Suppressor macrophage (primary cell): Measurements from ENCODE around the gene CPNE4.
A peak's percentile ranks its signal among the peaks of the same experiment; 100 is the strongest.

Experiments
- DNase-seq, 4 experiments: peaks; one replicate each; pipeline ENCODE4 v3.0.0-alpha.2; 2020 to 2022

Gene CPNE4

GRCh38 chr3:131669600-131669999 is 365.2 kb downstream of the CPNE4 start:
- DNase-seq, result no peak

GRCh38 chr3:131658771-131659170 is 376.0 kb downstream of the CPNE4 start:
- no peak for DNase-seq

- DNase-seq, result no peak
Measured at GRCh38 chr3:131658115-131658514, 376.7 kb downstream of the CPNE4 start.

GRCh38 chr3:131655070-131655690 is 379.6 kb downstream of the CPNE4 start:
- no peak for DNase-seq

GRCh38 chr3:131645638-131646037 is 389.2 kb downstream of the CPNE4 start:
- DNase-seq, result no peak

- no peak for DNase-seq
Measured at GRCh38 chr3:131636266-131636775, 398.5 kb downstream of the CPNE4 start.

GRCh38 chr3:131630807-131631206 is 404.0 kb downstream of the CPNE4 start:
- DNase-seq, result no peak

GRCh38 chr3:131630097-131630496 is 404.7 kb downstream of the CPNE4 start:
- peak; percentile 14 to 58 (median 41) for DNase-seq

- DNase-seq, result no peak
Measured at GRCh38 chr3:131623431-131623830, 411.4 kb downstream of the CPNE4 start.

GRCh38 chr3:131622726-131623125 is 412.1 kb downstream of the CPNE4 start:
- DNase-seq, result no peak

- peak in 1 of 4 experiments; percentile 1 for DNase-seq
Measured at GRCh38 chr3:131620977-131621376, 413.8 kb downstream of the CPNE4 start.

GRCh38 chr3:131619821-131620220 is 415.0 kb downstream of the CPNE4 start:
- no peak for DNase-seq

GRCh38 chr3:131616719-131617118 is 418.1 kb downstream of the CPNE4 start:
- DNase-seq, result no peak

- DNase-seq, result no peak
Measured at GRCh38 chr3:131612745-131613144, 422.1 kb downstream of the CPNE4 start.

GRCh38 chr3:131610174-131610573 is 424.6 kb downstream of the CPNE4 start:
- DNase-seq, result no peak

- no peak for DNase-seq
Measured at GRCh38 chr3:131608741-131609140, 426.1 kb downstream of the CPNE4 start.

GRCh38 chr3:131608296-131608695 is 426.5 kb downstream of the CPNE4 start:
- DNase-seq, result no peak

GRCh38 chr3:131605916-131606315 is 428.9 kb downstream of the CPNE4 start:
- no peak for DNase-seq

- no peak for DNase-seq
Measured at GRCh38 chr3:131602011-131602779, 432.6 kb downstream of the CPNE4 start.

- no peak for DNase-seq
Measured at GRCh38 chr3:131597816-131598215, 437.0 kb downstream of the CPNE4 start.

- no peak for DNase-seq
Measured at GRCh38 chr3:131596884-131597283, 437.9 kb downstream of the CPNE4 start.

- no peak for DNase-seq
Measured at GRCh38 chr3:131591394-131592014, 443.3 kb downstream of the CPNE4 start.

- DNase-seq, result no peak
Measured at GRCh38 chr3:131586277-131586676, 448.5 kb downstream of the CPNE4 start.

- no peak for DNase-seq
Measured at GRCh38 chr3:131582438-131582837, 452.4 kb downstream of the CPNE4 start.
